ENCODE measurements around the gene RMND5A. TPM values are rescaled to one million over a fixed set of nuclear protein-coding genes. Genes with fewer than 3 reads are reported as not detected.

Gene RMND5A
- total and polyA plus RNA-seq, 10 donors, result 6.0 to 56.5 (median 34.0) TPM

DNA sequence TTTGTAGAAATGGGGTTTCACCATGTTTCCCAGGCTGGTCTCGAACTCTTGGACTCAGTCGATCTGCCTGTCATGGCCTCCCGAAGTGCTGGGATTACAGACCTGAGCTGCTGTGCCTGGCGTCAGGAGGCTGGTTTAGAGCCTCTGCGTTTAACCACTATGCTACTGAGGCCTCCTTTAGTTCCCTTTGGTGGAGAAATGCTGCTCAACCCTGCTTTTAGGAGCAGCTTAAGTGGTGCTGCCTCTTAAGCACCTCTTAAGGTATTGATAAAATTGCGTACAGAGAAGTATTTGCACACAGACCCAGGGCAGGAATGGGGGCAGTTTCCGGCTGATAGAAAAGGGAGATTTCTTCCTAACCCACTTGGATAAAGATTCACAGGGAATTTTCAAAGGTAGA lies 62.7 kb downstream of the RMND5A start:
- no peaks in the 10 kb centered on the region for H3K9me3 ChIP-seq
- 85 to 95% (median 91%) methylated on average over 7 of the region's 7 CpGs for WGBS, 5 donors
- H3K36me3 ChIP-seq, result peaks cover 0 to 7% (median 0%) of the 10 kb centered on the region in 6 donors
- intact Hi-C loops (cut with DNase I; ENCODE audit: low total_unique reads), result no loop called here
- H3K27me3 ChIP-seq (replicated peaks in 1 of 7), result no peaks in the 10 kb centered on the region
- no peak for DNase-seq
- H3K4me3 ChIP-seq, result no peak overlapping the region
- peak overlapping the region; percentile 38 to 86 (median 66) for H3K27ac ChIP-seq
- TF ChIP-seq, protein P1, sequence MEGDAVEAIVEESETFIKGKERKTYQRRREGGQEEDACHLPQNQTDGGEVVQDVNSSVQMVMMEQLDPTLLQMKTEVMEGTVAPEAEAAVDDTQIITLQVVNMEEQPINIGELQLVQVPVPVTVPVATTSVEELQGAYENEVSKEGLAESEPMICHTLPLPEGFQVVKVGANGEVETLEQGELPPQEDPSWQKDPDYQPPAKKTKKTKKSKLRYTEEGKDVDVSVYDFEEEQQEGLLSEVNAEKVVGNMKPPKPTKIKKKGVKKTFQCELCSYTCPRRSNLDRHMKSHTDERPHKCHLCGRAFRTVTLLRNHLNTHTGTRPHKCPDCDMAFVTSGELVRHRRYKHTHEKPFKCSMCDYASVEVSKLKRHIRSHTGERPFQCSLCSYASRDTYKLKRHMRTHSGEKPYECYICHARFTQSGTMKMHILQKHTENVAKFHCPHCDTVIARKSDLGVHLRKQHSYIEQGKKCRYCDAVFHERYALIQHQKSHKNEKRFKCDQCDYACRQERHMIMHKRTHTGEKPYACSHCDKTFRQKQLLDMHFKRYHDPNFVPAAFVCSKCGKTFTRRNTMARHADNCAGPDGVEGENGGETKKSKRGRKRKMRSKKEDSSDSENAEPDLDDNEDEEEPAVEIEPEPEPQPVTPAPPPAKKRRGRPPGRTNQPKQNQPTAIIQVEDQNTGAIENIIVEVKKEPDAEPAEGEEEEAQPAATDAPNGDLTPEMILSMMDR (IDR thresholded peaks at IDR 0.05 in 8 of 11, conservative IDR thresholded peaks at IDR 0.05 in 3 of 11), result no peak
- TF ChIP-seq POLR2A (IDR thresholded peaks at IDR 0.05) (no peak), POLR2AphosphoS5 (IDR thresholded peaks at IDR 0.05) (peak in 1 of 3 donors; percentile 21)
- peaks cover 16 to 85% (median 40%) of the 10 kb centered on the region in 6 donors for H3K4me1 ChIP-seq

DNA sequence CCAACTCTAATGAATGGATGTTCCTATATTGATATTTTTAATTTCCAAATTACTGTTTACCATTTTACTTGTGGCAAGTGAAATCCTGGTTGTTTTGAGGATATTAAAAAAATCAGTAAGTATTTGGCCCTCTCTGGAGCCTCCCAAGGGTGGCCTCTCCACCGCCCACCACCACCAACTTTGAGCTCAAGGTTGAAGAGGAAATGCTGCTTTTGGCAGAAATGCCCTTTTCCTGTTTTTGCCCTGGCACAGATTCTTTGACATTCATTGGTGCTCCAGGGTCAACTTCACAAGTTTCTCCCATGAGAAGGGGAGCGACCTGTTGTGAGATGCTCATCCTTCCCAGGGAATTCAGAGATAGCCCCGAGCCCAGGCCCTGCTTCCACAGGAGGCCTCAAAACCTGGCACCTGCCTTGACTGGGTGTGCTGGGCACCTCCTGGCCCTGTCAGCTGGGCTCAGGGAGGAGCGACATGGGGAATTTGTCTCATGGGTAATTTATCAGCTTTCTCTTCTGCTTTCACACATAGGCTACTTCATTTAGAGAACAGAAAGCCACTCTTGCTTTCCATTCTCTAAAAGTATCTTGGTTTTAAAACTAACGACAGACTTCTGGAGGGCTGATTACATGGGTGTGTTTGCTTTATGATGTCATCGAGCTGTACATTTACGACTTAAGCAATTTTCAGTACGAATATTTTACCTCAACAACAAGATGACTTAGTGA lies 63.7 kb downstream of the RMND5A start:
- TF ChIP-seq, protein P1 (IDR thresholded peaks at IDR 0.05 in 8 of 11, conservative IDR thresholded peaks at IDR 0.05 in 3 of 11), result no peak
- TF ChIP-seq POLR2AphosphoS5 (IDR thresholded peaks at IDR 0.05) (peak; percentile 52 to 65 (median 64)), POLR2A (IDR thresholded peaks at IDR 0.05) (no peak)
- no peak overlapping the region for H3K4me3 ChIP-seq
- H3K27me3 ChIP-seq (replicated peaks in 1 of 7), result peaks cover 0 to 10% (median 1%) of the 10 kb centered on the region in 7 donors
- peaks cover 16 to 95% (median 37%) of the 10 kb centered on the region in 6 donors for H3K4me1 ChIP-seq
- intact Hi-C loops (cut with DNase I; ENCODE audit: low total_unique reads), result no loop called here
- H3K9me3 ChIP-seq, result no peaks in the 10 kb centered on the region
- H3K36me3 ChIP-seq, result peaks cover 0 to 7% (median 0%) of the 10 kb centered on the region in 6 donors
- peak overlapping the region; percentile 38 to 86 (median 66) for H3K27ac ChIP-seq
- DNase-seq, result no peak
- WGBS, 5 donors, result 44 to 62% (median 51%) methylated on average over 8 of the region's 8 CpGs

DNA sequence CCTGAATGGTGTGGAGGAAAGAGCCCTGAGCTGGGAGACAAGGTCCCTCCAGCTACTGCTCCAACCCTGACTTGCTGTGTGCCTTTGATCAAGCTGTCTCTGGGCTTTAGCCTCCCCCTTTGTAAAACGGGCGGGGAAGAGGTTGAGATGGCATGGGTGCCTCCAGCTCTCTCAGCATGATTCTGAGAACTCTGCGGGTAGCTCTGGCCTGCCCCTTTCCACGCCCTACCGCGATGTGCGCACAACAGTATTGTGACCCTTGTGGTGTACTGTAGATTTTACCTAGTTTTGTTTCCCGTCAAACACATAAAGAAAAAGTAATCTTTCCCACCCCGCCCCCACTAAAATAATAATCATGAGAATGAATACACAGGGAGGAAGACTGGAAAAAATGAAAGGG lies 65.4 kb downstream of the RMND5A start:
- Histone ChIP-seq H3K36me3 (peaks cover 0 to 7% (median 0%) of the 10 kb centered on the region in 6 donors), H3K27ac (peak overlapping the region in 7 of 8 donors; percentile 41 to 86 (median 70)), H3K9me3 (no peaks in the 10 kb centered on the region), H3K27me3 (replicated peaks in 1 of 7) (peaks cover 0 to 26% (median 18%) of the 10 kb centered on the region in 7 donors), H3K4me3 (no peak overlapping the region), H3K4me1 (peaks cover 16 to 96% (median 49%) of the 10 kb centered on the region in 6 donors)
- DNase-seq, result peak; percentile 81
- 82 to 89% (median 85%) methylated on average over 9 of the region's 9 CpGs for WGBS, 5 donors
- intact Hi-C loops (cut with DNase I; ENCODE audit: low total_unique reads), result no loop called here
- no peak for TF ChIP-seq POLR2A (IDR thresholded peaks at IDR 0.05)
- TF ChIP-seq POLR2AphosphoS5 (IDR thresholded peaks at IDR 0.05), result peak in 2 of 3 donors; percentile 36 to 47
- TF ChIP-seq, protein P1 (IDR thresholded peaks at IDR 0.05 in 8 of 11, conservative IDR thresholded peaks at IDR 0.05 in 3 of 11), result no peak

DNA sequence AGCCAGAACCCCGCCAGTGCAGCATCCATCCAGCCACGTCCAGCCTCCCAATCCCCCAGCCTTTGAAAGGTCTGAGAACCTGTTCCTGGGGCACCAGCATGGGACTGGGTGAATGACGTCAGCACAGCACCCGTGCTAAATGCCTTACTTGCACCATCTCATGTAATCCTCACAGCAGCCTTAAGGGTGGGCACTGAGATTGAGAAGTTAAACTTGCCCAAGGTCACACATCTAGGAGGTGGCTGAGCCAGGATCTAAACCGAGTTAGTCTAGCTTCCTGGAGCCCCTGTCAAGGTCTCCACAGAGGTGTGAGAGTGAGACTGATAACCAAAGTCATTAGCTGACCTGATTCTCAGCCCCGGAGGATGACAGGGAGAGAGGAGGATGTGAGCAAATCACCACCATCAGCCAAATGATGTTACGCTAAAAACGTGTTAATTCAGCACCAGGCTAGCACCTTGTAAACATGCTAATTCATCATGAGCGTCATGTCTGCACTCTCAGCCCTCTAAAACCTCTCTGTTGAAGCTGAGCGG lies 66.0 kb downstream of the RMND5A start:
- Histone ChIP-seq H3K4me3 (no peak overlapping the region), H3K9me3 (no peaks in the 10 kb centered on the region), H3K27me3 (replicated peaks in 1 of 7) (peaks cover 0 to 33% (median 24%) of the 10 kb centered on the region in 7 donors), H3K27ac (peak overlapping the region in 7 of 8 donors; percentile 41 to 86 (median 69)), H3K36me3 (peaks cover 0 to 7% (median 0%) of the 10 kb centered on the region in 6 donors), H3K4me1 (peaks cover 20 to 96% (median 56%) of the 10 kb centered on the region in 6 donors)
- 52 to 62% (median 55%) methylated on average over 10 of the region's 10 CpGs for WGBS, 5 donors
- intact Hi-C loops (cut with DNase I; ENCODE audit: low total_unique reads), result no loop called here
- peak in 1 of 3 donors; percentile 77 for TF ChIP-seq POLR2AphosphoS5 (IDR thresholded peaks at IDR 0.05)
- TF ChIP-seq, protein P1 (IDR thresholded peaks at IDR 0.05 in 8 of 11, conservative IDR thresholded peaks at IDR 0.05 in 3 of 11), result no peak
- no peak for DNase-seq
